HG03060 (cell line): ENCODE data around the gene SEC61A1.
A peak's percentile ranks its signal among the peaks of the same experiment; 100 is the strongest.

Source experiments
- ATAC-seq: cut with Tn5 transposase; IDR thresholded peaks from one replicate; pipeline ENCODE4 v1.9.1; 2021; ENCODE audit warnings: low read depth, moderate number of reproducible peaks; ENCODE audit not compliant: unreplicated experiment

The SEC61A1 gene

GRCh38 chr3:128076483-128077201 lies 24.4 kb downstream of the SEC61A1 start:
- no peak for ATAC-seq

GRCh38 chr3:128077202-128077624 lies 25.0 kb downstream of the SEC61A1 start:
- no peak for ATAC-seq

- ATAC-seq, result no peak
These were observed 25.4 kb downstream of the SEC61A1 start for GRCh38 chr3:128077665-128078064.

- ATAC-seq, result no peak
These were observed 26.1 kb downstream of the SEC61A1 start for GRCh38 chr3:128078322-128078721.

- no peak for ATAC-seq
These were observed 26.6 kb downstream of the SEC61A1 start for GRCh38 chr3:128078875-128079274.

- no peak for ATAC-seq
These were observed 27.6 kb downstream of the SEC61A1 start for GRCh38 chr3:128079823-128080222.

GRCh38 chr3:128080323-128081080 lies 28.3 kb downstream of the SEC61A1 start:
- no peak for ATAC-seq

- ATAC-seq, result no peak
These were observed 29.0 kb downstream of the SEC61A1 start for GRCh38 chr3:128081226-128081625.

- ATAC-seq, result no peak
These were observed 29.6 kb downstream of the SEC61A1 start for GRCh38 chr3:128081846-128082245.

- no peak for ATAC-seq
These were observed 30.3 kb downstream of the SEC61A1 start for GRCh38 chr3:128082546-128082945.

GRCh38 chr3:128083396-128083795 lies 31.2 kb downstream of the SEC61A1 start:
- no peak for ATAC-seq

GRCh38 chr3:128083980-128084674 lies 31.9 kb downstream of the SEC61A1 start:
- no peak for ATAC-seq

- ATAC-seq, result no peak
These were observed 32.4 kb downstream of the SEC61A1 start for GRCh38 chr3:128084675-128085021.

GRCh38 chr3:128089135-128089534 lies 36.9 kb downstream of the SEC61A1 start:
- ATAC-seq, result no peak

GRCh38 chr3:128091586-128091985 lies 39.3 kb downstream of the SEC61A1 start:
- no peak for ATAC-seq

- ATAC-seq, result no peak
These were observed 42.3 kb downstream of the SEC61A1 start for GRCh38 chr3:128094295-128095151.

GRCh38 chr3:128095222-128095703 lies 43.0 kb downstream of the SEC61A1 start:
- peak; percentile 56 for ATAC-seq

- ATAC-seq, result no peak
These were observed 46.0 kb downstream of the SEC61A1 start for GRCh38 chr3:128098234-128098633.

- no peak for ATAC-seq
These were observed 47.9 kb downstream of the SEC61A1 start for GRCh38 chr3:128100161-128100560.

GRCh38 chr3:128100638-128101037 lies 48.4 kb downstream of the SEC61A1 start:
- no peak for ATAC-seq
